ENCODE data around the gene RXRA.

RXRA gene

DNA sequence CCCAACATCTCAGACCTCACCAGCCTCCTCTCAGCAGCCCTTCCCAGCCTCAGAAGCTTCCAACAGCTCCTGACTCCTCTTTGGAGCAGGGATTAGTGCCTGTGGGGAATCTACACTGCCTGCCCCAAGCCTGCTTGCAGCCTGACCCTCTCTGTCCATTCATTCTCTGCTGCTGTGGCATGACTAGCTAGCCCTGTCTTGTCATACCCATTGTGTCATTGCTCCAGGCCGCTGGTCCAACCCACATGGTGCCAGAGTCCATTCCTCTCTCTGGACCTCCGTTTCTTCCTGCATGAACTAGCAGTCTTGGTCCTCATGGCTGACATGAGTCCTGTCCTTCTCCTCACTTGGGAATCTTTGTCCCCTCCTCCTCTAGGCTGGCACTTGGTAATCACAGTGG, 12.8 kb upstream of the RXRA start:
- DNase-seq, result no peak

DNA sequence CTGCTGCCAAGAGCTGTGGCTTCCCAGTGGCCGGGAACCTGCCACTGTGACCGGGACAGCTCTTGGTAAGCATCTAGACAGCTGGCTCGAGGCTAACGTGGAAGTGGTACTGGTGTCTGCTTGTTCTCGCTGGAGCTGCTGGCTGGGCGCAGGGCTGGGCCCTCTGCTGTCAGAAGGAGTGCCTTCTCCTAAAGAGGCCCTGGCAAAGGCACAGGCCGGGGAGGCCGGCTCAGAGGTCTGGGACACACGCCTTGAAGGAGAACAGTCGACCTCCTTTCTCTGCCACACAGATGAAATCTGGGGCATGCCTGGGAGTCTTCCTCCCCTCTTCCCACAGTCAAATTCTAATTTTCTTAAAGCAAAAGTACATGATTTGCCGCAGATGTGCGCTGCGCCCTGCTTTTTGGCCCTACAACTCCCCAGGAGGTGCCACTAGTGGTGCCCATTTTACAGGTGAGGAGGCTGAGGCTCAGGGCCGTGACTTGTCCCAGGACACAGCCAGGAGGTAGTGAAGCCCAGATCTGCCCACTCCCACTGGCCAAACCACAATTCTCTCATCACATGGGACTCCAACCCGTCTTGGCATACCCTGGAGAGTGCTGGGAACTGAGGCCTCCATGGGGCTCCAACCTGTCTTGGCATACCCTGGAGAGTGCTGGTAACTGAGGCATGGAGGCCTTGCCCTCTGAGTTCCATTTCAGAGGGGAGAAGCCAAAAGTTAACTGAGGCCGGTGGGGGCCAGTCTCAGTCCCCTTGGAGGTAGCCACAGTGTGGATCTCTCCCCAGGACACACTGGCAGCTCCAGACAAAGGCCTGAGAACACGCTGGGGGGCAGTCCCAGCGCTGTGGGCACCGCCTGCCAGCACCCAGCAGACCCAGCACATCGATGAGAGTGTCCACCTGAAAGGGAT, 12.0 kb upstream of the RXRA start:
- DNase-seq, result no peak

DNA sequence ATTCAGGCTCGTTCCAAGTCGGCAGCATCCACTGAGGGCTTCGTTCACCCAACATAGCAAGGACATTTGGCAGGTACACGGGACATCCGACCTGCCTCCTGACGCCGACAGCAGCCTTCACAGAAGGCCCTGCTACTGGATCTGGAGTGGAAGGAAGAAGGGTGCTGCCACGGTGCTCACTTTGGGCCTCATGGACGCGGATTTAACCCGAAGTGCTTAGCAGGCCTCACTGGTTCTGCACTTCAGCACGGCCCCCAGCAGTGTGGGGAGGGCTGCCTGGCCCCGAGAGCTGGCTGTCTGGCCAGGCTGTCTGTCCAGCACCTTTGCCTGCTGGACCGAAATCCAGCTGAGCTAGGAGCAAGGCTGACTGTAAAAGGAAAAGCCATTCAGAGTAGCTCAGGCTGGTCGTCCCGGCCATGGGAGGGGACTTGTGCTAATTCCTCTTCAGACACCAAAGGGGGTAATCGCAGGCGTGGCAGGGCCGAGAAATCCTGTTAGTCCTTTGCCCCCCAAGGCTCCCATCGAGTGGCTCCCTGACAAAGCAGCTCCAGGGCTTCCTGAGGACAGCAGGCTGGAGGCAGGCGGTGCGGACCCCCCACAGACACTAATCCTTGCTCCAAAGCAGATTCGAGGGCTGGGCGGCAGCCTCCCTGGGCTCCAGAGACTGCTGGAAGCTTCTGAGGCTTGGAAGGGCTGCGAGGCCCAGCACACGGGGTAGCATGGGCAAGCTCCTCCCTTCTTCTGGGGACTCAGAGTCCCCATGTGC, 11.1 kb upstream of the RXRA start:
- no peak for DNase-seq

DNA sequence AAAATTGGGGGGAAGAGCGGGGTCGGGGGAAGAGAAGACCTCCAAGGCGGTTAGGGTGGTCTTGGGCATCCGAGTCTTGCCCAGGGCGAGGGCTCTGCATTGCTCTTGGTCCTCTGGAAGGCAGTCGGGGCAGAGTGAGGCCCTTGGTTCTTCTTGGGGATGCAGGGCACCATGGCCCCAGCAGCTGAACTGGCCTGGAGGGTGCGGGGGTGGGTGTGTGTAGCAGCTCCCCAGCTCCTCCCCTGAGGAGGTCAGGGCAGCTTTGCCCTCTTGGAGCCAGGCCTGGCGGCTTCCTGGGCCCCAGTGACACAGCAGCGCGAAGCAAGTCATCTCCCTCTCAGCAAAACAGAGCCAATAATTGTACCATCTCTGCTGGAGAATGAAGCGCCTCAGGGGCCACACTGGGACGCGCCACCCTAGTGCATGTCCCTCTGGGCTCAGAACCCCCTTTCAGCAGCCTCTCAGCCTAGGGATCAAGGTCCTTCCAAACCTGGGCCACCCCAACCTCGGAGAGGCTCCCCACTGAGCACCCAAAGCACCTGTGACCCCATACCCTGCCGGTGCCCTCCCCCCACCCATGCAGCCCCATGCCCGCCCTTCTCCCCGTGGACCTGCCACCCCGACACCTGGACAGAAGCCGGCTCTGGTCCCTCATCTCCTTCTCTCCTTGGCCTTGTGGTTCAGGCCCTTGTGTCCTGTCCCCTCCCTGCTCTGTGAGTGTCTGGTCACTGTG, 10.4 kb upstream of the RXRA start:
- no peak for DNase-seq

DNA sequence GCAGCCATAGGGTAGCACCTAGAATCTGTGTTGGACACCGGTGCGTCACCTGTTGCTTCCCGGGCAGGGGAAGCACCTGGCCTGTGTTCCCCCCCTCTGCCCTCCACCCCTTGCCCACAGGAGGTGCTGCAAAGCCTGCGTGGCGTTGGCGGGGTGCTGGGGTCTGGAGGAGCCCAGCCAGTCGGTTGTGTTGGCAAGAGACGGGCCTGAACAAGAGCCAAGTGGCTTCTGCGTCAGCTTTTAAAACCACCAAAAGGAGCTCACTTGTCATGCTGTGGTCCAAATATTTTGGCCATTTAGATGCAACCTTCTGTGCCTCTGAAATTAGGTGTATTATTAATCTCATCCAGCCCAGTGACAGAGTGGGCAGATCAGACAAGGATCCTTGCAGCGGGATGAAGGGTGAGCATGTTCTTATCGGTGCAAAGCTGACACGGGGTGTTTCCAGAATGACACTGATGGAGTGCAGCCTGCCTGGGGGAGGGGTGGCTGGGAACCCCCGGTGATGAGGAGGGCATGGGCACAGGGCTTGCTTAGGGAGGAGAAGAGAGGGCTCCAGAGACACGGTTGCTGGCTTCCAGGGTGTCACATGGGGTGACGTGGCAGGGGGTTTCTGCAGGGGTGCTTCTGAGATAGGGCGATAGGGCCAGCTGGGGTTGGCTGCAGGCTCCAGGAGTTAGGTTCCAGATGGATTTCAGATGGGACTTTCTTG, 9.7 kb upstream of the RXRA start:
- peak; percentile 38 for DNase-seq

DNA sequence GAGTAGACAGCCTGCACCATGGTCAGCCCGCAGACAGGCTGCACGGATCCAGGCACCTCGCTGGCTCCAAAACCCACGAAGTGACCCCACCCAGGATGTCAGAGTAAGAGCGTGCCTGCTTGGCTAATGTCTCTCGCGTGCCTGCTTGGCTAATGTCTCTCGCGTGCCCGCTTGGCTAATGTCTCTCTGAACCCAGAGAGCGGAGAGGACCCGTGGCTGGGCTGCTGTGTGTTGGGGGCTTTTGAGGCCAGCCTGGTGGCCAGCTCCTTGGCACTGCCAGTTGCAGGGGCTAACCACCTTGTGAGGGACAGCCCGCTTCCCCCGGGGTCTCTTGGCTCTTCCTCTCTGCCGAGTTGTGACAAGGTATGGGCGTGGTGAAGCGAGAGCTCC, 8.9 kb upstream of the RXRA start:
- no peak for DNase-seq

DNA sequence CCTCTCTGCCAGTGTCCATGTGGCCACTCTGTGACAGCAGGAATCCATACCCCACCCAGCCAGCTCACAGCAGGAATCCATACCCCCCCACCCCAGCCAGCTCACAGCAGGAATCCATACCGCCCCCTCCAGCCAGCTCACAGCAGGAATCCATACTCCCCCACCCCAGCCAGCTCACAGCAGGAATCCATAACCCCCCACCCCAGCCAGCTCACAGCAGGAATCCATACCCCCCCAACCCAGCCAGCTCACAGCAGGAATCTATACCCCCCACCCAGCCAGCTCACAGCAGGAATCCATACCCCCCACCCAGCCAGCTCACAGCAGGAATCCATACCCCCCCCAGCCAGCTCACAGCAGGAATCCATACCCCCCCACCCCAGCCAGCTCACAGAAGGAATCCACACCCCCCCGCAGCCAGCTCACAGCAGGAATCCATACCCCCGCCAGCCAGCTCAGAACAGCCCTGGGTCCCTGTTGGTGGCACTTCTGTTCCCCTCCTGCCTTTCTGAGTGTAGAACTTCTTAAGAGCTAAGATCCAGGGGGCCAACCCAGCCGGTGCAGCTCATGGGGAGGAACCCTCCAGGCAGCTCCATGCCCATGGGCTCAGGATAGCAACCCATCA, 8.4 kb upstream of the RXRA start:
- DNase-seq, result peak; percentile 29

DNA sequence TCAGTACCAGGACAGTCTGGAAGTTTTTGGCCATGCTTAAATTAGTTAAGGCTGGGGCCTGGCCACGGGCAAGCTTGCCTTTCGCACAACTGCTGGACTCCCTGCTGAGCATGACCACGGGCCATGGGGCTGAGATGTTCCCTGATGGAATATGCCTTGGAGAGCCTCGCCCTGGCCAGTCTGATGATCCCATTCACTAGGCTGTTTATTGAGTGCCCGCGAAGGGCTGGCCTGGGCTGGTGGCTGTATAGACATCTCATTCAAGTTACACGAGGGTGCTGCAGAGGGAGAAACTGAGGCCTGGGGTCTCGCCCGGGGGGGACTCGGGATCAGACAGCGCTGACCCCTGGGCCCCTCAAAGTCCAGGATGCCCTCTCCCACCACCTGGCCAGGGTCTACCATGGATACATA, 7.8 kb upstream of the RXRA start:
- no peak for DNase-seq

DNA sequence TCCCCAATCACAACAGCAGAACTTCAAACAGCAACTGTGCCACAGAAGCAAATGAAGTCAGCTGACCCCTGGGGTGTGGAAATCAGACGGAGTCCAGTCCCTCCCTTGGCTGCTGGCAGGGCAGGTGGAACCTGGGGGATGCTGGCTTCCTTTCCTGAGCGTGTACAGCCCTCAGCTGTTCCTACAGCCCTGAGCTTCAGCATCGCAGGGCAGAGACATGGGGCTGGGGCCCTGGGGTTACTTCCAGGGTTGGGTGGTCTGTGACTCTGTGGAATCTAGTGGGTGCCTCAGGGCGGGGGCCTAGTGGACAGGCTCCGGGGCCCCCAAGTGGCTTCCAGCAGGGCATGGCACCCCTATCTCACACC, 7.3 kb upstream of the RXRA start:
- peak; percentile 55 for DNase-seq

DNA sequence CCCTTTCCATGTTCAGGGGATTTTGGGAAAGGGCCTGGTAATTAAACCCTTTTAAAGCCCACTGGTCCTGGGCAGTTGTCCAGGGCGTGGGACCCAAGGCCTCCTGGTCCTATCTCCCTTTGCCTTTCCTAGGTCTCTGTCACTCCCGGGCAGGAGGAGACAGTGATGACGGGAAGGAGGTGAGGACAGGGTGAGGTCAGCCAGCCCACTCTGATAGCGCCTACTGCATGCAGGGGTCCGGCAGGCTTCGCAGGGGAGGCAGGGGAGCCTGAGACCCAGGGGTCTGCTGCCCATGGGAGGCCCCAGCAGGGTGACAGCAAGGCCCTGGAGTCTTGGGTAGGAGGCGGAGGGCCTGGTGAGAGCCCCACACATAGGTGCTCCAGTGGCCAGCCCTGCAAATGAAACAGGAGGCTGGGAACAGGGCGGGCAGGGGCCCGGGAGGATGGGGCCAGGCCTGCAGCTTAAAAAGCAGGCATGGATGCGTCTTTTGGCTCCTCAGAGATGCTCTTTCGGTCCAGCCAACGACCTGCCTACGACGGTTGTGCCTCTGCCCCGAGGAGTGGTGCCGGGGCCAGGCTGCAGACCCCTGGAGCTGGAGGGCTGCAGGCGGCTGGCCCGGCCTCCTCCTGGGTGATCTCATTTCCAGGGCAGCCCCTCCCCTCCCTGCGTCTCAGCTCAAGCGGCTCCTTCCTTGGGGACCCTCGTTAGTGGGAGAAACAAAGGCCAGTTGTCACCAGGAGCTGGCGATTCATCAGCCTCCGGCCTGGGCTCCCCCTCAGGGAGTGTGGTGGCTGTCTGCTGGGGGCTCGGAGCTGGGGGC, 6.7 kb upstream of the RXRA start:
- DNase-seq, result no peak

DNA sequence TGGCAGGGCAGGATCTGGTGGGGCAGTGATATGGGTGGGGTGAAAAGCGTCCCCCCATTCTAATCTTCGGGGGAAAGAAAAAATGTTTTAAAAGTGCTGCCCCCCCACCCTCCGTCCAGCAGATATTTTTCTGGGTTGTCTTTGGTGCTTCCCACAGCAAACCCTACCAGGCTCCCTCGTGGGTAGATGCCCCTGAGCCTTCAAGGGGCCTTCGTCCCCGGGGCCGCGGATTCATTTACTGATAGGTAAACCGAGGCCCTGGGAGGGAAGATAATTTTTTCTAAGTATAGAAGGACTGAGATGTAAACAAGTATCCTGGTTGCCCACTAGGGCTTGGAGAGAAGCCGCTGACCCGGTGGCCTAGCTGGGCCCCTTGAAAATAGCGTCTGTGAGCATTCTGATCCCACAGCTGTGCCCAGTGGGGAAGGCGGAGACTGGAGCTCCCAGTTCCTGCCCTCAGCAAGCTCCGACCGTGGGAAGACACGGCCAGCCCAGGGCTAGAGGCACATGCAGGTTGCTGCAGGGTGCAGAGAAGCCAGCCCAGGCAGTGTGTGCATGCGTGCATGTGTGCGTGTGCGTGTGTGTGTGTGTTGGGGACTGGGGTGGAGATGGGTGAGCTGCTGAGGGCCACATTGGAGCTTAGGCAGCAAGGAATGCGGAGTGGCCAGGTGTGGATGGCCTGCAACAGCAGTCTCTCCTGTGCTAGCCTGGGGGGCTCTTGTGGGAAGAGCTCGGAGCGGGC, 6.0 kb upstream of the RXRA start:
- no peak for DNase-seq

DNA sequence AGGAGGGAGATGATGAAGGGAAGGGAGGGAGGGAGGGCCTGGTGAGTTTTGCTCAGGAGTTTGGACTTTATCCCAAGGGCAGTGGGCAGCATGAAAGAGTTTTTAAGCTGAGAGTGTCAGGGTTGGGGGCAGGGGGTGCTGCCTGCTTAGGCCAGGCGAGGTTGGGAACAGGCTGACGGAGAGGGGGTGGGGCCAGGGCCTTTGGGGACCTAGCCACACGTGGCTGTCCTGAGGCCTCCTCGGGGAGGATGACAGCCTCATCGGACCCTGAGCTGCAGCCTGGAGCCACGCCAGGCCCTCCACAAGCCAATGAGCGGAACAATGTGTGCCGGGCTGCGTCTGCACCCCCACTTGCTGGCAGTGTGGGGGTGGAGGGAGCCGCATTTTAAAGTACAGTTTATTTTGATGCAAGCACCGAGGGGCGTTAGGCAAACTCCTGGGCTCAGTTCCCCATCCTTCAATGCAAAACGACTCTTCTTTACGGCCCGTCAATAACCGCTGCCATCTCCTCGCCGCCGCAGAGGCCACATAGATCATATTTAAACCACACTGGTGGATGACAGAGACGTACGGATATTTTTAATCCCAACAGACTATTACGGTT, 5.3 kb upstream of the RXRA start:
- DNase-seq, result no peak

DNA sequence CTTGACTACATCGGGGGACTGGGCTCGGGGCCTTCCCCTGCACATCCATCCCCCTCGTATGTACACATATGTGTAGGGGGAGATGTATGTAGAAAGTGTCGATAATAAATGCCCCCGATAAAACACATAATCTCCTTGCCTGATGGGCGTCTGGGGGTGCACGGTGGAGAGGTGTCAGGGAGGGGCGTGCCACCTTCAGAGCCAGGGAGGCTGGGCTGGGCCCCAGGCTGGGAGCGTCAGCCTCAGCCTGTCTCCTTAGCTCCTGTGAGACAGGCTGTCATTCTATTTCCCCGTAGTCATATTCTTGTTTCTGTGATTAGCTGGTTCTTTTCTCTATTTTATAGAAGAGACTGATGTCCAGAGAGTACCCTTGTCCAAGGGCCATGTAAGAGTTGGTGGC, 4.7 kb upstream of the RXRA start:
- no peak for DNase-seq

DNA sequence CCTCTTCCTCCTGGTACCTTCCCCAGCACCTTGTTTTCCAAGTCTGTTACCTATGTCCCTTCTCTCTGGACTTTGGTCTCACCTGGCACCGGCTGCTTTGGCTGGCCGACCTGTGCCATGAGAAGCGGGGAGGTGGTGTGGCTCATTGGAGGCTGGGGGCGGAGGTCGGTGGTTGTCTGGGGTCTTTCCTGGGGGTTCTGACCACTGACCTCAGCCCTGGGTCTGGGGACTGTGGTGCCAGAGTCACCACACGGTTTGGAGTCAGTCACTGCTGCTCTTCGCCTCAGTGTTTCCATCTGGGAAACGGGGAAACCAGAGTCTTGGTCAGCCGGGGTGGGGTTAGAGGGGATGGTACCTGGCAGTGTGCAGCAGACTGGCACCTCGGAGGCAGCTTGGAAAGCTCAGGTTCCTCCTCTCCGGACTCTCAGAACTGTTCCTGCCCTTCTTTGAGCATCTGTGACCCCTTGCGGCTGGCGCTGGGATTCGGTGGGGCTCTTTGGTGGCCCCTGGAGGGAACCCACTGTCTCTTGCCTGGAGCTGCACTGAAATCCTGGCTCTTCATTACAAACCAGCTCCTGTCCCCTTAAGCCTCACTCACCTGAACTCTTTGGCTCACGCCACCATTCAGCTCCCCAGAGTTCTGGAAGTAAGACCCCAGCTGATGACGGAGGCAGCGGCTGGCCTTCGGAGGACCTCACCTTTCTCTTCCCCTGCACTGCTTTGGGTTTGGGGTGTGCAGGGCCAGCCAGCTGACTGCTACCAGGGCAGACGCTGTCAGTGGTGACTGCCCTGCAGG, 4.1 kb upstream of the RXRA start:
- DNase-seq, result no peak

DNA sequence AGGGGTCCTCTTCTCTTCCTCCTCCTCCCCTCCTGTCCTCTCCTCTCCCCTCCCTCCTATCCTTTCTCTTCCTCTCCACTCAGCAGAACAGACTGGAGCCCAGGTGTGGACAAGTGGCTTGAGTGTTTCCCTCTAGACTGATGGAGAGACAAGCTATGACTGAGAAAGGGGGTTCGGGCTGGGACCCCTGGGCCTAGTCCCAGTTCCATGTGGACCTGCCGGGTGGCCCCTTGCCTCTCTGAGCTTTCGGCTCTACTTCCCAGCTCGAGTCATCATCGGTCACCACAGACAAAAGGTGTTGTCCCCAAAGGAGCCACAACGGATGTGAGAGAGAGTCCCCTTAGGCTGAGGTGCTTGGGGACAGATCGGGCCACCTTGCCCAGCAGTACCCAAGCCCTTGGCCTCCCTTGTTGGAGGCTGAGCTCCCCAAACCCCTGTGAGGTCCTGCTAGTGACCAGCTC, 3.4 kb upstream of the RXRA start:
- DNase-seq, result no peak

DNA sequence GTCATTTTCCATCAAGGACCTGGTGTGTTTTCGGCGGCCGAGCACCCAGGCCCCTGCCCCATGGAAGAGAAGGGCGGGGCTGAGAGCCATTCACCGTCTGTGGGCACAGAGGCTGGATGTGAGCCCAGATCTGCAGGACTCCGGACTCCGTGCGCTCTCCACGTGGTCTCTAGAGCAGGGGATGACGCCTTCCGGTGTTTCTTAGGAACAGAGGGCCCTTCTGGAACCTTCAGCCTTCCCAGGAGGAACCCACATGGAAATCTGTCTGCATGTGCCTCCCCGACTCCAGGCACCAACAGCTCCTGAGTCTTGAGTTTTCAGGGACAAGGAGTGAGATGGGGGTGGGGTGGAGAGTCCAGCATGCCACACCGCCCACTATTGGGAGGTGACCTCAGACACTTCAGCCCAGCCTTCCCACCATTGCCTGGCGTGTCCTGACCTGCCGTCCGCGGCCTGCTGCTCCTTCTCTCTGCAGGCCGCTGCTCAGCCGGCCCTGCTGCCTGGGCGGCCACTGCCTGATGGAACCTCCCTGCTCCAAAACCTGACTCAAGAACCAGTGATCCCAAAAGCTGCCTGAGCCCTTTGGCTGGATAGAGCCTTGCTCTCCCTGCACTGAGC, 2.4 kb upstream of the RXRA start:
- DNase-seq, result peak; percentile 32

DNA sequence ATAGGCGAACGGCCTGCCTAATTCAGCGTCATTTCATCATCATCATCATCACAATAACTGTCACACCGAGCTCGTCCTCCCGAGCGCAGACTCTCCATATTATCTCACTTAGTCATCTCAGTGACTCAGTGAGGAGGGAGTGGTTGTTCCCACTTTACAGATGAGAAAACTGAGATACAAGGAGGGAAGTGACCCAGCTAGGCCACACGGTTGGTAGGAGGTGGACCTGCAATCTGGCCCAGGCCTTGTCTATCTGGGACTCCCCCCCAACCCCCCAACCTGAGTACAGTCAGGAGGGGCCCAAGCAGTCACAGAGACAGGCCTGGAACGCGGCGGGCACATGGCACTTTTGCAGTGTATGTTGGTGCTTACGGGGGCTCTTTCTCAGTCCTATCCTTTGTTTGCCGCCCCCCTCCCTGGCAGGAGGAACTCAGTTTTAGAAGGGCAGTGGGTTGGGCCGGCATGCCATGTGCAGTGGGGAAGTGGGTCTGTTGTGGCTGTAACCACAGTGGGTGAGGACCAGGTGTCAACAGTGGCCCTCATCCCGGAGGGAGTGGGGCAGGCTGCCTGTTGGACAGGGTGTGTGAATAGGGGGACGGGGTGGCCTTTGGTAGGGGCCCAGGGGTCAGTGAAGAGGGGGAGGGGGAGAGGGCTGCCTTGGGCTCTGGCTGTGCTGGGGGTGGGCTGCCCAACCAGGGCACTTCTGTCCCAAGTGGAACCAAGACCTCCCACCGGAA, 1.7 kb upstream of the RXRA start:
- no peak for DNase-seq

DNA sequence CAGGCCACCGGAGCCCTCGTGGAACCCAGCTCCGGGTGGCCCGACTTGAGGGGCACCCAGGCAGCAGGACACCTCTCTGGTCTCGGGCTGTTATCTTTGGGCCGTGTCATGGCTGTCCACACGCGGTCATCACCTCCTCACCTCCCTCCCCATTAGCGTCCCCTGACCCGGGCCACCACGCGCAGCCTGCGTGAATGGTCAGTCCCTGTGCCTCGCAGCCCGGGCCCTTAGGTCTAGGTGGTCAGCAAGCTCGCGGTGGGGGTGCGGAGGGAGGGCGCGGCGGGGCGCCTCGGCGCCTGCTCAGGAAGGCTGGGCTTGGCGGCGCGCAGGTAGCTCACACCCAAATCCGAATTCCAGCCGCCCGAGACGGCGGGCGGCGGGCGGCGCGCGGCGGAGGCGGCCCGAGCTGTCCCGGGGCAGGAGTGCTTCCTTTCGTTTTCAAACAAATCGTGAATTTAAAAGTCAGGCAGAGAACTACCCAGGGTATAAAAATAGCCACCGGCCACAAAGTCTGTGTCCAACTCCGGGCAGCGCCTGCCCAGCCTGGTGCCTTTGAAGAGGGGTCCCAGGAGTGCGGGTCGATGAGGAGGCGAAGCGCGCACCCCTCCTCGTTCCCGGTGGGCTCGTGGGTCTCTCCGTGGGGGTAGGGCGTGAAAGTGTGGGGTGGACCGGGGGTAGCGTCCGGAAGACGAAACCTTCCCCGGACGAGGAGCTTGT, 1.0 kb upstream of the RXRA start:
- DNase-seq, result no peak
